Fibroblast of lung (primary cell): ENCODE measurements around the gene DLEU7. TPM values are rescaled to one million over a fixed set of nuclear protein-coding genes. Genes with fewer than 3 reads are reported as not detected.

Source experiments
- DNase-seq, 2 donors: peaks; one replicate each; pipeline versions ENCODE4 v3.0.0 to v3.0.0-alpha.2; 2010; ENCODE audit warnings: low read depth in 2 of 2
- H2AFZ ChIP-seq: 2 replicates; pipeline ENCODE4 v1.5.1; 2012; ENCODE audit warnings: low read length, control low read depth, inconsistent platforms
- H3K27ac ChIP-seq: 2 replicates; pipeline ENCODE4 v1.5.1; 2011; ENCODE audit warnings: low read length, control low read depth; ENCODE audit not compliant: insufficient read depth
- H3K27me3 ChIP-seq: 2 replicates; pipeline ENCODE4 v1.5.1; 2011; ENCODE audit warnings: mild to moderate bottlenecking, low read length; ENCODE audit not compliant: control insufficient read depth, insufficient read depth
- H3K36me3 ChIP-seq: 2 replicates; pipeline ENCODE4 v1.5.1; 2011; ENCODE audit warnings: low read length; ENCODE audit not compliant: control insufficient read depth, insufficient read depth
- H3K4me1 ChIP-seq: 2 replicates; pipeline ENCODE4 v1.5.1; 2011; ENCODE audit warnings: low read length; ENCODE audit not compliant: control insufficient read depth, insufficient read depth; ENCODE audit errors: extremely low read depth
- H3K4me2 ChIP-seq: 2 replicates; pipeline ENCODE4 v1.5.1; 2011; ENCODE audit warnings: low read length, control low read depth; ENCODE audit not compliant: insufficient read depth; ENCODE audit errors: extremely low read depth
- H3K4me3 ChIP-seq, 4 experiments: fragments of 200-600 bp in 1 of 4; sonication (generic) in 1 of 4; replicated peaks in 1 of 4; 2 replicates each; pipeline ENCODE4 v1.5.1; 2011 to 2016; ENCODE audit warnings: low read length in 4 of 4, low read depth in 3 of 4, mild to moderate bottlenecking in 3 of 4, control low read depth in 2 of 4, inconsistent platforms in 1 of 4, mixed read lengths in 1 of 4; ENCODE audit not compliant: insufficient read depth in 1 of 4; ENCODE audit errors: control extremely low read depth in 1 of 4
- H3K79me2 ChIP-seq: 2 replicates; pipeline ENCODE4 v1.5.1; 2012; ENCODE audit warnings: mild to moderate bottlenecking, low read length, inconsistent platforms; ENCODE audit not compliant: control insufficient read depth, insufficient read depth
- H3K9ac ChIP-seq: 2 replicates; pipeline ENCODE4 v1.5.1; 2011; ENCODE audit warnings: mild to moderate bottlenecking, low read length, control low read depth; ENCODE audit not compliant: insufficient read depth
- H3K9me3 ChIP-seq: 2 replicates; pipeline ENCODE4 v1.5.1; 2012; ENCODE audit warnings: low read depth, low read length; ENCODE audit not compliant: control insufficient read depth, insufficient read depth
- H4K20me1 ChIP-seq: 2 replicates; pipeline ENCODE4 v1.5.1; 2011; ENCODE audit warnings: low read length; ENCODE audit not compliant: control insufficient read depth, insufficient read depth; ENCODE audit errors: extremely low read depth
- EZH2 ChIP-seq: IDR thresholded peaks from 2 replicates; pipeline ENCODE4 v1.5.1; 2012; ENCODE audit warnings: low read length, control low read depth, mild to moderate bottlenecking; ENCODE audit errors: missing control alignments
- polyA plus RNA-seq, 2 donors: library from polyadenylated mRNA; depleted of rRNA in 1 of 2; stranded (reverse) in 1 of 2; unstranded in 1 of 2; fragments of >200 nt; gene quantifications; 2 replicates each; pipeline ENCODE4 v1.2.1, GENCODE V29; 2011 to 2012; ENCODE audit warnings: missing spikeins in 1 of 2
- total RNA-seq: library from RNA; depleted of rRNA; stranded (reverse); fragments of >200 nt; gene quantifications from 2 replicates; pipeline ENCODE4 v1.2.1, GENCODE V29; 2014
- TF ChIP-seq, protein P1 (sequence below), 2 donors: IDR thresholded peaks in 1 of 2; conservative IDR thresholded peaks in 1 of 2; 1 replicate in 1 of 2; 2 replicates in 1 of 2; pipeline ENCODE4 v1.5.1; 2011 to 2012; ENCODE audit warnings: low read length in 2 of 2, control low read depth in 1 of 2, inconsistent platforms in 1 of 2, low read depth in 1 of 2, mild to moderate bottlenecking in 1 of 2

DLEU7 gene
- total and polyA plus RNA-seq, 2 donors (not counting 1 experiment from before 2014, with no cell fraction given) = not detected

GRCh38 chr13:50780201-50781015, 63.1 kb downstream of the DLEU7 start:
- no peaks in the 10 kb centered on the region for H3K36me3 ChIP-seq
- H3K27me3 ChIP-seq = peaks cover 15% of the 10 kb centered on the region
- no peak overlapping the region for H3K4me2 ChIP-seq
- no peak overlapping the region for H3K4me3 ChIP-seq
- TF ChIP-seq EZH2 = no peak
- TF ChIP-seq, protein P1, sequence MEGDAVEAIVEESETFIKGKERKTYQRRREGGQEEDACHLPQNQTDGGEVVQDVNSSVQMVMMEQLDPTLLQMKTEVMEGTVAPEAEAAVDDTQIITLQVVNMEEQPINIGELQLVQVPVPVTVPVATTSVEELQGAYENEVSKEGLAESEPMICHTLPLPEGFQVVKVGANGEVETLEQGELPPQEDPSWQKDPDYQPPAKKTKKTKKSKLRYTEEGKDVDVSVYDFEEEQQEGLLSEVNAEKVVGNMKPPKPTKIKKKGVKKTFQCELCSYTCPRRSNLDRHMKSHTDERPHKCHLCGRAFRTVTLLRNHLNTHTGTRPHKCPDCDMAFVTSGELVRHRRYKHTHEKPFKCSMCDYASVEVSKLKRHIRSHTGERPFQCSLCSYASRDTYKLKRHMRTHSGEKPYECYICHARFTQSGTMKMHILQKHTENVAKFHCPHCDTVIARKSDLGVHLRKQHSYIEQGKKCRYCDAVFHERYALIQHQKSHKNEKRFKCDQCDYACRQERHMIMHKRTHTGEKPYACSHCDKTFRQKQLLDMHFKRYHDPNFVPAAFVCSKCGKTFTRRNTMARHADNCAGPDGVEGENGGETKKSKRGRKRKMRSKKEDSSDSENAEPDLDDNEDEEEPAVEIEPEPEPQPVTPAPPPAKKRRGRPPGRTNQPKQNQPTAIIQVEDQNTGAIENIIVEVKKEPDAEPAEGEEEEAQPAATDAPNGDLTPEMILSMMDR (conservative IDR thresholded peaks at IDR 0.05 in 1 of 2, IDR thresholded peaks at IDR 0.05 in 1 of 2; ENCODE audit: low read depth in 1 of 2, low read length in 2 of 2) = no peak
- H3K27ac ChIP-seq = no peak overlapping the region
- H3K9me3 ChIP-seq = no peaks in the 10 kb centered on the region
- H2AFZ ChIP-seq = no peak overlapping the region
- H3K4me1 ChIP-seq = no peaks in the 10 kb centered on the region
- no peak overlapping the region for H3K9ac ChIP-seq
- DNase-seq = peak in 1 of 2 donors; percentile 50
- H4K20me1 ChIP-seq = no peaks in the 10 kb centered on the region
- no peaks in the 10 kb centered on the region for H3K79me2 ChIP-seq

GRCh38 chr13:50779443-50780200, 63.9 kb downstream of the DLEU7 start:
- H3K4me2 ChIP-seq = no peak overlapping the region
- no peak for TF ChIP-seq EZH2
- TF ChIP-seq, protein P1 (conservative IDR thresholded peaks at IDR 0.05 in 1 of 2, IDR thresholded peaks at IDR 0.05 in 1 of 2; ENCODE audit: low read depth in 1 of 2, low read length in 2 of 2) = no peak

More at GRCh38 chr13:50779443-50780200, 63.9 kb downstream of the DLEU7 start:
- Histone ChIP-seq H3K4me1 (no peaks in the 10 kb centered on the region), H3K9me3 (no peaks in the 10 kb centered on the region), H3K36me3 (no peaks in the 10 kb centered on the region), H3K9ac (no peak overlapping the region), H2AFZ (no peak overlapping the region), H4K20me1 (no peaks in the 10 kb centered on the region), H3K27me3 (peaks cover 15% of the 10 kb centered on the region), H3K27ac (no peak overlapping the region), H3K79me2 (no peaks in the 10 kb centered on the region), H3K4me3 (no peak overlapping the region)
- DNase-seq = no peak

Other genes with a start within 250 kb of the DLEU7 start
- 68.7 and 82.7 TPM in 2 replicates for gene RNASEH2B, start 66.1 kb upstream of the DLEU7 start, total RNA-seq
- gene RNASEH2B, start 66.1 kb upstream of the DLEU7 start, polyA plus RNA-seq = 24.5 and 24.7 TPM in 2 replicates